ENCODE results near the gene ARHGAP24.

The ARHGAP24 gene

GRCh38 chr4:85821688-85822455 lies 346.9 kb downstream of the ARHGAP24 start:
- no peaks in the 10 kb centered on the region for H3K27me3 ChIP-seq (ENCODE audit: insufficient read depth, low read length, poor library complexity)
- no peak overlapping the region for H2AK5ac ChIP-seq (ENCODE audit: low read length)
- DNase-seq, result no peak
- no peak overlapping the region for H4K8ac ChIP-seq (ENCODE audit: low read depth, low read length)
- peaks cover 9% of the 10 kb centered on the region for H3K4me1 ChIP-seq (ENCODE audit: control insufficient read depth, low read depth, low read length)
- no peak overlapping the region for H4K5ac ChIP-seq (ENCODE audit: low read length)
- no peak overlapping the region for H3K4me3 ChIP-seq (ENCODE audit: low read length)
- no peaks in the 10 kb centered on the region for H3K79me1 ChIP-seq (ENCODE audit: low read length)
- no peak overlapping the region for H3K23ac ChIP-seq (ENCODE audit: low read length)
- H2BK120ac ChIP-seq (ENCODE audit: low read depth, low read length), result no peak overlapping the region
- H2BK15ac ChIP-seq (replicated peaks; ENCODE audit: low read depth), result no peak overlapping the region
- no peak overlapping the region for H3K27ac ChIP-seq (ENCODE audit: low read depth, low read length)
- no peak overlapping the region for H3K56ac ChIP-seq (ENCODE audit: low read length)
- no peak overlapping the region for H2BK5ac ChIP-seq (ENCODE audit: low read length)
- H3K9ac ChIP-seq (ENCODE audit: low read length), result no peak overlapping the region
- no peak overlapping the region for H3K4ac ChIP-seq (ENCODE audit: low read depth, low read length)
- H3K79me2 ChIP-seq (ENCODE audit: control insufficient read depth, insufficient read depth, low read length), result no peaks in the 10 kb centered on the region
- no peaks in the 10 kb centered on the region for H3K36me3 ChIP-seq (ENCODE audit: control insufficient read depth, insufficient read depth, low read length)
- 100% methylated on average over 1 of the region's 2 CpGs for WGBS (ENCODE audit: extremely low coverage, insufficient coverage, low lambda C conversion rate)
- H3K18ac ChIP-seq (ENCODE audit: low read length), result no peak overlapping the region
- H3K4me2 ChIP-seq (ENCODE audit: low read length), result no peak overlapping the region

- Histone ChIP-seq H3K23ac (ENCODE audit: low read length) (no peak overlapping the region), H3K27me3 (ENCODE audit: insufficient read depth, low read length, poor library complexity) (no peaks in the 10 kb centered on the region), H3K9ac (ENCODE audit: low read length) (no peak overlapping the region), H3K36me3 (ENCODE audit: control insufficient read depth, insufficient read depth, low read length) (no peaks in the 10 kb centered on the region), H3K79me2 (ENCODE audit: control insufficient read depth, insufficient read depth, low read length) (no peaks in the 10 kb centered on the region), H3K18ac (ENCODE audit: low read length) (no peak overlapping the region), H3K4me3 (ENCODE audit: low read length) (no peak overlapping the region), H2BK15ac (replicated peaks; ENCODE audit: low read depth) (no peak overlapping the region), H4K8ac (ENCODE audit: low read depth, low read length) (no peak overlapping the region), H2BK5ac (ENCODE audit: low read length) (no peak overlapping the region), H2BK120ac (ENCODE audit: low read depth, low read length) (no peak overlapping the region), H3K79me1 (ENCODE audit: low read length) (no peaks in the 10 kb centered on the region), H3K27ac (ENCODE audit: low read depth, low read length) (no peak overlapping the region), H3K4me1 (ENCODE audit: control insufficient read depth, low read depth, low read length) (peaks cover 6% of the 10 kb centered on the region), H2AK5ac (ENCODE audit: low read length) (no peak overlapping the region), H3K56ac (ENCODE audit: low read length) (no peak overlapping the region), H3K4me2 (ENCODE audit: low read length) (no peak overlapping the region), H4K5ac (ENCODE audit: low read length) (no peak overlapping the region), H3K4ac (ENCODE audit: low read depth, low read length) (no peak overlapping the region)
- DNase-seq, result peak; percentile 66
- no CpG with 5 or more reads among the region's 1 CpG for WGBS (ENCODE audit: extremely low coverage, insufficient coverage, low lambda C conversion rate)
Measured at GRCh38 chr4:85823295-85823694, 348.3 kb downstream of the ARHGAP24 start.

DNA sequence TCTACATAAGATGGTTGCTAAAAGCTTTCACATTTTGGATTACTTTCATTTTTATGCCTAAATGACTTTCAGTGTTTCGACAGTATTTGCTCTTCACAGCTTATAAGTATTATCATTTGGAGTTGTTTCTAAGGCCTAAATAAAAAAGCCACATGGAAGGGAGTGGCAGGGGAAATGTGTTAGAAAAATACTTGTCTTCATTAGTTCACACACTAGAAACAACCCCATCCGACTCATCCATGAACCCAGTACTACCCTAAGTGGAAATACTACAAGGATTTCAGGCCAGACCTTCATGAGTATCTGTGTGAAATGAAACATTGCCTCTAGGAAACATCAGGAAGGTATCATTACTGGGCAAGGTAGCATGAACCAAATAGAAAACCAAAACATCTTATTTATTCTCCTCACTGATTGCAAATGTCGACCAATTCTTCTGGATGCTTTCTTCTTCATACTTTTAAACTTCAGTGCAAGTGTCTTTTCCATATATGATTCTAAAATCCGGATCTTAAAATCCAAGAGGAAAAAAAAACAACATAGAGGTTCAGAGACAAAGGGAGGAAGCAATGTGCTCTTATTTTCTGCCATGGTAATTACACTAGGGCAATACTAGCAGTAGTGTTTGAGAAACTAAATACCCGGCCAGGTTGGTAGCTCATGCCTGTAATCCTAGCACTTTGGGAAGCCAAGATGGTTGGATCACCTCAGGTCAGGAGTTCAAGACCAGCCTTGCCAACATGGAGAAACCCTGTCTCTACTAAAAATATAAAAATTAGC lies 349.4 kb downstream of the ARHGAP24 start:
- no peak overlapping the region for H3K4ac ChIP-seq (ENCODE audit: low read depth, low read length)
- H3K27ac ChIP-seq (ENCODE audit: low read depth, low read length), result no peak overlapping the region
- H4K5ac ChIP-seq (ENCODE audit: low read length), result no peak overlapping the region
- whole genome bisulfite sequencing (ENCODE audit: extremely low coverage, insufficient coverage, low lambda C conversion rate), result no CpG with 5 or more reads among the region's 5 CpGs
- H3K4me3 ChIP-seq (ENCODE audit: low read length), result no peak overlapping the region
- no peak overlapping the region for H3K9ac ChIP-seq (ENCODE audit: low read length)
- peaks cover 6% of the 10 kb centered on the region for H3K4me1 ChIP-seq (ENCODE audit: control insufficient read depth, low read depth, low read length)
- H2BK5ac ChIP-seq (ENCODE audit: low read length), result no peak overlapping the region
- H2BK120ac ChIP-seq (ENCODE audit: low read depth, low read length), result no peak overlapping the region
- no peaks in the 10 kb centered on the region for H3K27me3 ChIP-seq (ENCODE audit: insufficient read depth, low read length, poor library complexity)
- no peaks in the 10 kb centered on the region for H3K36me3 ChIP-seq (ENCODE audit: control insufficient read depth, insufficient read depth, low read length)
- no peak overlapping the region for H2AK5ac ChIP-seq (ENCODE audit: low read length)
- DNase-seq, result no peak
- H2BK15ac ChIP-seq (replicated peaks; ENCODE audit: low read depth), result no peak overlapping the region
- no peaks in the 10 kb centered on the region for H3K79me1 ChIP-seq (ENCODE audit: low read length)
- H3K4me2 ChIP-seq (ENCODE audit: low read length), result no peak overlapping the region
- no peak overlapping the region for H3K23ac ChIP-seq (ENCODE audit: low read length)
- H4K8ac ChIP-seq (ENCODE audit: low read depth, low read length), result no peak overlapping the region
- H3K79me2 ChIP-seq (ENCODE audit: control insufficient read depth, insufficient read depth, low read length), result no peaks in the 10 kb centered on the region
- no peak overlapping the region for H3K56ac ChIP-seq (ENCODE audit: low read length)
- no peak overlapping the region for H3K18ac ChIP-seq (ENCODE audit: low read length)

- Histone ChIP-seq H3K56ac (ENCODE audit: low read length) (peak overlapping the region; percentile 47), H3K79me2 (ENCODE audit: control insufficient read depth, insufficient read depth, low read length) (no peaks in the 10 kb centered on the region), H4K5ac (ENCODE audit: low read length) (peak overlapping the region; percentile 36), H3K4me2 (ENCODE audit: low read length) (peak overlapping the region; percentile 15), H3K9ac (ENCODE audit: low read length) (no peak overlapping the region), H3K36me3 (ENCODE audit: control insufficient read depth, insufficient read depth, low read length) (no peaks in the 10 kb centered on the region), H3K4ac (ENCODE audit: low read depth, low read length) (peak overlapping the region; percentile 62), H3K79me1 (ENCODE audit: low read length) (no peaks in the 10 kb centered on the region), H2BK15ac (replicated peaks; ENCODE audit: low read depth) (no peak overlapping the region), H2AK5ac (ENCODE audit: low read length) (no peak overlapping the region), H2BK120ac (ENCODE audit: low read depth, low read length) (no peak overlapping the region), H3K4me3 (ENCODE audit: low read length) (no peak overlapping the region), H3K27me3 (ENCODE audit: insufficient read depth, low read length, poor library complexity) (no peaks in the 10 kb centered on the region), H4K8ac (ENCODE audit: low read depth, low read length) (no peak overlapping the region), H3K23ac (ENCODE audit: low read length) (no peak overlapping the region), H2BK5ac (ENCODE audit: low read length) (no peak overlapping the region), H3K18ac (ENCODE audit: low read length) (no peak overlapping the region), H3K4me1 (ENCODE audit: control insufficient read depth, low read depth, low read length) (peaks cover 6% of the 10 kb centered on the region), H3K27ac (ENCODE audit: low read depth, low read length) (no peak overlapping the region)
- DNase-seq, result peak; percentile 87
- no CpG with 5 or more reads among the region's 7 CpGs for WGBS (ENCODE audit: extremely low coverage, insufficient coverage, low lambda C conversion rate)
Measured at GRCh38 chr4:85826060-85826678, 351.2 kb downstream of the ARHGAP24 start.

DNA sequence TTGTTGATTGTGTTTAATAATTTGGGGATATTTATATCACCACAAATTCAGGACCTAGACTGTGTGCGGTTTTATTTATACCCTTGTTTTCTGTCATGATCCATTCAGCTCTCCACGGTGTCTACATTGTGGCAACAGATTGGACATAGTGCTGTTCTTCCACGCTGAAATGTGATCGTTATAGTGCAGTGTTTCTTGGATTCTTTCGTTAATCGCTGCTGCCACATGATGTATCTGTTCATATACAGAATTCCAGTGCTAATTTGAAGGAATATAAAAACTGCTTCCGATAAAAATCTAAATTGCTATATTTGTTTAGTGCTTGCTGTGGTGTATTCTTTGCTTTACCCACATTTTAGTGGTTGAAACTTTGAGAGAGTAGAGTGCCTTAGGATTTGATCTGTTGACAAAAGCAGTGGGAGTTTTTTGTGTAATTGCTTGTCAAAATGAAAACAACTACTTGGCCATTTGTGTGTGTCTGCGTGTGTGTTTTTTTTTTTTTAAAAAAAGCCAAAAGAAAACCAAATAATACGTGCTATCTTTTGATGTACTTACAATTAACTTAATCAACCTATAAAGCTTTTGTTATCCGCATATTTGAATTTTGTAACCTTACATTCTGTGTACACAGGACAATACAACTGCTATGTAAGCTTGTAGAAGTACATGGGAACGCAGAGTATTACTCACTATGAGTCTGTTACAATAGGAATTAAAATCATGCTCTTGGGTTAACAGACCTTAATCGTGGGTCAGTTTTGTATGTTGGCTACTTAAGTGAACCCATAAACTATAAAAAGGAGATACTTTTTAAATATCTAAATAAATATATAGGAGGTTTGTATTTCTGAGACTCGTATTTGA lies 353.3 kb downstream of the ARHGAP24 start:
- H3K79me1 ChIP-seq (ENCODE audit: low read length), result no peaks in the 10 kb centered on the region
- H3K23ac ChIP-seq (ENCODE audit: low read length), result no peak overlapping the region
- H3K4me1 ChIP-seq (ENCODE audit: control insufficient read depth, low read depth, low read length), result peaks cover 8% of the 10 kb centered on the region
- no peak overlapping the region for H4K5ac ChIP-seq (ENCODE audit: low read length)
- H3K79me2 ChIP-seq (ENCODE audit: control insufficient read depth, insufficient read depth, low read length), result no peaks in the 10 kb centered on the region
- 100% methylated on average over 1 of the region's 13 CpGs for WGBS (ENCODE audit: extremely low coverage, insufficient coverage, low lambda C conversion rate)
- H3K4ac ChIP-seq (ENCODE audit: low read depth, low read length), result no peak overlapping the region
- H2AK5ac ChIP-seq (ENCODE audit: low read length), result no peak overlapping the region
- no peak for DNase-seq
- H3K4me2 ChIP-seq (ENCODE audit: low read length), result no peak overlapping the region
- no peak overlapping the region for H2BK120ac ChIP-seq (ENCODE audit: low read depth, low read length)
- no peak overlapping the region for H3K18ac ChIP-seq (ENCODE audit: low read length)
- H3K27me3 ChIP-seq (ENCODE audit: insufficient read depth, low read length, poor library complexity), result no peaks in the 10 kb centered on the region
- H3K9ac ChIP-seq (ENCODE audit: low read length), result no peak overlapping the region
- H3K36me3 ChIP-seq (ENCODE audit: control insufficient read depth, insufficient read depth, low read length), result no peaks in the 10 kb centered on the region
- H3K4me3 ChIP-seq (ENCODE audit: low read length), result no peak overlapping the region
- no peak overlapping the region for H3K56ac ChIP-seq (ENCODE audit: low read length)
- no peak overlapping the region for H2BK15ac ChIP-seq (replicated peaks; ENCODE audit: low read depth)
- no peak overlapping the region for H2BK5ac ChIP-seq (ENCODE audit: low read length)
- H3K27ac ChIP-seq (ENCODE audit: low read depth, low read length), result no peak overlapping the region
- H4K8ac ChIP-seq (ENCODE audit: low read depth, low read length), result no peak overlapping the region

All from mesendoderm (in vitro differentiated cells).